HG03095 (cell line): ENCODE measurements around the gene GPR27.

Experiments
- ATAC-seq: cut with Tn5 transposase; IDR thresholded peaks from one replicate; pipeline ENCODE4 v1.9.1; 2021; ENCODE audit warnings: moderate library complexity; ENCODE audit not compliant: unreplicated experiment

The GPR27 gene

DNA sequence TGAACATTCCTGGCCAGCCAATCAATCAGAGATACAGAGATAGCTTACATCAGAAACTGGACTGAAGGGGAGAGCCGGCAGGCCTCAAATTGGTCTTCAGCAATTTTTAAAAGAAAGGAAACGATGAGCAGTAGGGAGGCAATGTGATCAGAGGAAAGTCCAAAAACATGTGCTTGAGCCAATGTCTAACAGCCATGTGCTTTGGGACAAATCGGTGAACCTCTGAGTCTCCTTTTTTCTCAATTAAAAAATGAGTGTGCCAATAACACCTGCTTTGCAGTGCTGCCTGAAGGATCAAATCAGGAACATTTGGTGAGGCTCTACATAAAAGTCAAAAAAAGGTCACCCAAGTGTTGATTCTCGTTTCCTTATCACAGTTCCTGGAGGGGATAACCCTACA lies 21.0 kb upstream of the GPR27 start:
- ATAC-seq: no peak

- ATAC-seq: no peak
These were observed 20.3 kb upstream of the GPR27 start for GRCh38 chr3:71733319-71733718.

GRCh38 chr3:71734881-71735280 lies 18.8 kb upstream of the GPR27 start:
- ATAC-seq: no peak

DNA sequence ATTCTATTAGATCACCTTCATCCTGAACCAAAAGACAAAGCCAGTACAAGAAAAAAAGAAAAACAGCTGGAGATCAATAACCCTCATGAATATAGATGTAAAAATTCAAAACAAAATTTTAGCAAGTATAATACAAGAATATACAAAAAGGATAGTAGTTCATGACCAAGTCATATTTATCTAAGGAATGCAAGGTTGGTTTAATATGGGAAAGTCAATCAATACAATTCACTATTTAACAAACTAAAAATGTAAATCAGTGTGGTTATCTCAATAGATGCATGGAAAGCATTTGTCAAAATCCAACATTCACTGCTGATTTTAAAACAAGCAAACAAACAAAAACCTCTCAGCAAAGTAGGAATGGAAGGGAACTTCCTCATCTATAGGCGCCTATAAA lies 11.0 kb upstream of the GPR27 start:
- ATAC-seq: no peak

DNA sequence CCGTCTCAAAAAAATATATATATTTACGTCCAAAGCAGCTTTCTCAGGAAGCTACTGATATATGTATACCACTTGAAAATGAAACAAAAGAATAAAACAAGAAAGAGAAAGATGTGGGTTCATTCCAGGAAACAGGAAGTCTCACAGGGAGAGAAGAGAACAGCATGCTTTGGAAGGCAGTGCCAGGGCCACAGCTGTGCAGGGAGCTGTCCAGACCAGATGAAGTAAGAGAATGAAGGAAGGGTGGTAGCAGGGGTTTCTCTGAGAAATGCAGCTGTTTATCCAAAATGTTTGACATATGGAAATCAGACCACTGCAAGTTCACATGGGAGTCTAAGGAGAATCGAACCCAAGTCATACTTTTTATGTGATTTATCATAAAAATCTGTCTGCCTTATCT lies 8.9 kb upstream of the GPR27 start:
- no peak for ATAC-seq

- no peak for ATAC-seq
These were observed 2.1 kb upstream of the GPR27 start for GRCh38 chr3:71751602-71752001.

DNA sequence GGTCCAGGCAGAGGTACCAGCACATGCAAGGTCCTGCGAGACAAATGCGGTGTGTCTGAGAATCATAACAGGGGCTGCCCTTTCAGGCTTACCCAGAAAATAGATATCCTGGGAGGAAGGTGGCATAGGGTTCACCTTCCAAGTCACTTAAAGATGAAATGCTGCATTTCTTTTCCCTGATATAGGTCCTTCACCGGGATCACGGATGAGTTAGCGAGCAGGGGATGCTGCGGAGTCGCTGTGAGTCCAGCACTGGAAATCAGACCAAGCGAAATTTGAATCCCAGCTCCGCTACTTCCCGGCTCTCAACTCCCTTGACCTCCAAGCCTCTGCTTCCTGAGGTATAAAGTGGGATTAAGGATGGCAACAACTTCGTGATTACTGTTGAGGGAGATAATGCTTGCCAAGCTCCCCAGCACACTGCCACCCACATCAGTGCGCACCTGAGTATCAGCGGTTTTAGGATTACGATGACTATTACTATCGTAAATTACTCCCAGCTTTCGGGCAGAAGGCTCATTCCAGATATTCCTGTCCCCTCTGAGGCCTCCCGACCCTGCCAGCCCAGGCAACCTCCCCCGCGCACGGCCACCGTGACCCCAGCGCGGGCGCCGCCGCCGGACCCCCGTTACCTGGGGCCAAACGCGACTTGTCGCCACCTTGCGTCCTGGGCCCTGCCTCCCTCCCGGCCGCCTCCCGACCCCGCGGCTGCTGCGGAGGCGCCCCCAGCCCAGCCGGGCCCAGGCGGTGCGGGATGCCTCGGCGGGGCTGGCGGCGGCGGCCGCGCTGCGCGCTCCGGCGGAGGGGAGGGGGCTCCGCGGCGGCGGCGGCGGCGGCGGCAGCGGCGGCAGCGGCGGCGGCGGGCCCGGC lies 589 bp upstream of the GPR27 start:
- ATAC-seq: no peak

- no peak for ATAC-seq
These were observed 1.1 kb downstream of the GPR27 start for GRCh38 chr3:71754610-71755253.

DNA sequence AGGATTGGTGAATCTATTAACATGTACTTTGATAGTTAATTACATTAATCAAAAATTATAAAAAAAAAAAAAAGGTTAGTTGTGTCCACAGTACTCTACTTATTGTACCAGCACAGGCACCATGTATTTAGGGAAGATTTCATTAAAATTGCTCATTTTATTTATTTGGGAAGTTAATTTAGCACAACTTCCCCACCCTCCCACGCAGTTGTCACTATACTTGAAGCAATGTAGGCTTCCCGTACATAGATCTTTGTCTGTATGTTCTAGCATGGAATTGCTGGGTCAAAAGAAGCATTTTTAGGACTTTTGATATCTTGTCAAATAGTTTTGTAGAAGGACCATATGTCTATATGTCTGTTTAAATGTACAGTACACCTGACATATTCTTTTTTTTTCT lies 4.4 kb downstream of the GPR27 start:
- no peak for ATAC-seq

- ATAC-seq: no peak
These were observed 5.7 kb downstream of the GPR27 start for GRCh38 chr3:71759401-71759800.

DNA sequence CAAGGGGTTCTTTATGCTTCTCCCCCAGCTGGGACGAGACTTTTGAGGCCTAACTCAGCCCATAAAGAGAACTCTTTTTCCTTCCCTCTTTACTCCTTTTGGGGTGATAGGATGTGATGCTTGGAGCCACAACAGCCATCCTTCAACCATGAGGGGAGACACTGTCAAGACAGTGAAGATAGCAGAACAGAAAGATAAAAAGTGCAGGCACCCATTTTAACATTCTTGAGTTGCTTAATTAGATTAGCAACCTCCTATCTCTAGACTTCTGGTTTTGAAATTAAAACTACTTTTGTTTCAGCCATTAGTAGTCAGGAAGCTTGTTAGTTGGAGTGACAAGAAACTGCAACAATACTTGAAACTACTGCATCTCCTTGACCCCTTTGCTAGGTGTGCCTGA lies 6.5 kb downstream of the GPR27 start:
- ATAC-seq: no peak

- no peak for ATAC-seq
These were observed 9.8 kb downstream of the GPR27 start for GRCh38 chr3:71763426-71763825.

DNA sequence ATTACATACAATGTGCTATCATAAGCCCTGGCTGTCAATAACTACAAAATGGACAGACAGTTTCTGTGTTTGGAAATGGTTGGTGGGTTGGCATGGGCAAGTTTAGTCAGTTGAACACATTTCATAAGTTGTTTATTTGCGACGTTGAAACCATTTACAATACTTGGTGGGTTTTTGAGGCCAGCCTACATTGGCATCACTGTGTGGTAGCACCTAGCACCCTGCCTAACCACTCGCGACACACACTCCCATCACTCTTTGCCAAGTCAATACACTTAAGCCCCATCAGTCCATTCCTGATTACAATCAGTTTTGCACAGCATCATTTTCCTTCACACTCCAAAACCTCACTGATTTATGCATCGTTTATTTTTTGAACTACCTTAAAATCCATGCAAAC lies 17.5 kb downstream of the GPR27 start:
- ATAC-seq: no peak

DNA sequence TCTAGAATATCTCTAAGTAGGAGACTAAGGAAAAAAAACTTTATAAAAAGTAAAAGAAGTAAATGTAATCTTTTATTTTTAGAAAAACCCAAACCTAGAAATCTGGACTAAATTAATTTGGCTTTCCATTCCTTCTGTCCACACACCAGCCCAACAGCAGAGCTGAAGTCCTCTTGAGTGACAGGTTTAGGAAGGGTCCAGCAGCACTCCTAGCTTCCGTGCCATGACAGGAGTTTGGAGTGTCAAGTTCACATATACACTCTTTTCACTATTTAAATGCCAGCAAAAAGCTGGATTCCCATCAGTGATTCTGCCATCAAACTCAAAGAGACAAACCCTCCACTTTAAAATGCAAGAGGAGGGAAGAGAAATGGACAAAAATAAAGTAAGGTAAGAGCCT lies 18.2 kb downstream of the GPR27 start:
- ATAC-seq: no peak

GRCh38 chr3:71776538-71776937 lies 22.9 kb downstream of the GPR27 start:
- no peak for ATAC-seq

GRCh38 chr3:71778353-71778752 lies 24.7 kb downstream of the GPR27 start:
- ATAC-seq: no peak

- no peak for ATAC-seq
These were observed 26.2 kb downstream of the GPR27 start for GRCh38 chr3:71779674-71780377.

GRCh38 chr3:71780430-71780829 lies 26.8 kb downstream of the GPR27 start:
- ATAC-seq: no peak

- ATAC-seq: no peak
These were observed 29.5 kb downstream of the GPR27 start for GRCh38 chr3:71783152-71783551.

DNA sequence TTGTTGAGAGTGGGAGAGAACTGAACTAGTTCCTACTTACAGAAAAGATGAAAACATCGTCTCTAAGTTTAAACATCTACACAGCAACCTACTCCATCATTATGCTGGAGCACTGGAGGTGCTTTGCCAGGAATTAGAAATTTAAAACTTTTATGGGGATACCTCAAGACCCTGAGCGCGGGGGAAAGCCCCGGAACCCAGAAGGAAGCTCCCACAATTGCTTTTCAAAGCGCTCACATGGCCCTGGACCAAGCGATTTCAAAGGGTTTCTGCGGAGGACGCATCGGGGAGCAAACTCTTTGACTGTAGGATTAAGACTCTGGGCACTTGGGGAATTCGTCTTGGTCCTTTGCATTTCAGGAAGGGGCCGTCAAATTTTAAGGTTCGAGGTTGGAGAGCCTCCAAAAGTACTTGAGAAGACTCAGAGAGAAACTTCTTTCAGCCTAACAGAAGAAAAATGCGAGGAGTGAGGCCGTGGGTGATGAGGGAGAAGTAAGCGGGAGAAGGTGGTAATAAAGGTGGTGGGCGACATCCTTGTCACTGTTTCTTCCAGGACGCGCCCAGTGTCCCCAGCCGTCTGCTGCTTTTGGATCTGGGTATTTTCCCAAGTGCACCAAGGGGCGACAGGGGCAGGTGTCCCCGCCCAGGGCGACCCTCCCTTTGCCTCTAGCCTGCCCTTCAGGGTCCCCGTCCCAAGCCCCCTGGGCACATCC lies 30.7 kb downstream of the GPR27 start:
- no peak for ATAC-seq

DNA sequence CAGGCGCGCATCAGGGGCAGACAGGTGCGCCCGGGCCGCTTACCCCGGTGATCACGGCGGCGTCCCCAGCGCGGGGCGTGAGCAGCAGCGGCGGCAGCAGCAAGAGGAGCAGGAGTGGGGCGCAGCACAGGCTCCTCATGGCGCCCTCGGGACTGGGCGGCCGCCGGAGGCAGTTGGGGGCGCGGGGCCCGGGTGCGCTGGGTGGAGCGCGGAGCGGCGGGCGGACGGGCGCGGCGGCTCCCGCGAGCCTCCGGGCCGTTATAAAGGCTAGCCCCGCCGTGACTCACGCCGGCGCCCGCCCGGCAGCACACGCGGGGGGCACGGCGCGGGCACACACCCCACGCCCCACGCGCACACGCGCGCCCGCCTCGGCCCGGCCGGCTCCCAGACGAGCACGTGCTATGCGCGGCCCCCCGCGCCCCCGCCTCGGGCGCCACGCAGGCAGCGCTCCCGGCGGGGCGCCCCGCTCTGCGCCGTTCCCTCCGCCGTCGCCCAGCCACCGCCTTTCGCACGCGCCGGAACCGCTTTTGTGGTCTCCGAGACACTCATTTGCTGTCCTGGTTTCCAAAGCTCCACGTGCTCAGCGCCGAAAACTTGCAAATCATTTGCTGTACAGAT lies 31.4 kb downstream of the GPR27 start, which contains the start of gene PROK2:
PROK2 (minus strand) TSS at position 235 of the 618 bp plus-strand sequence; CDS start at position 139, 96 bp downstream.
- ATAC-seq: no peak
